Measurements from ENCODE around the gene FBN1. TPM values are rescaled to one million over a fixed set of nuclear protein-coding genes. Genes with fewer than 3 reads are reported as not detected.

FBN1 gene
- total and polyA plus RNA-seq, 2 of the 13 experiments (the other 11 are each of a cell fraction or from before 2014, with no cell fraction given): 1.5 to 3.0 TPM

DNA sequence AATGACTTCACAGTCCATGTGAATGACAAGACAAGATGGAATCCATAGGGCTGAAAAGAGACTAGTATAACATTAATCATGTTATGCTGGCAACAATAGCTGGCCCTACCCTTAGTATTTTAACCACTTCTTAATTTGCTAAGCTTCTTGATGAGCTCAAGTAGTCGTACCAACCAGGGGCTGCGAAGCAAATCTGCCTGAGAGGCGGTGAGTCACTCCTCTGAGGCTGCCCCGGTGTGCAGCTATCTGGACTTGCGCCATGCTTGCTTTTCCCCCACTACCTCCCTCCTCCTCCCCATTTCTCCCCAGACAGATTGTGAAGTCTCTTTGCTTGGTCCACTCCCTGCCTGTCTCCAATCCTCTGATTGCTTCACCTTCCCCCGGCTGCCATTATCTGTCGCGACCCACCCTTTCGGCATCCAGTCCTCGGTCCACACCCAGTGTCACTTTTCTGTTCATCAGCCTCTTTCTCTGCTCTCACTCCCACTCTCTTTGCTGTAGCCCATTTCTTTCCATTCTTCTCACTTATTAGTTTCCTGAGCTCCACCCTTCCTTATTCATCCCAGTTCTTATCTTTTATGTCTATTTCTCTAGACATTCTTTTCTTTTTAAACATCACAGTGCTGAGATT lies 271.6 kb downstream of the FBN1 start:
- BruUV-seq (replicated peaks): no TSS peak
- Histone ChIP-seq H3K4me1 (ENCODE audit: insufficient read depth, low read length) (no peaks in the 10 kb centered on the region), H3K9me3 (ENCODE audit: low read length) (no peaks in the 10 kb centered on the region), H2AFZ (ENCODE audit: low read length) (no peak overlapping the region), H3K27ac (ENCODE audit: extremely low read length, insufficient read depth, low read length) (no peak overlapping the region), H3K79me2 (ENCODE audit: insufficient read depth, low read length) (no peaks in the 10 kb centered on the region), H4K20me1 (ENCODE audit: insufficient read depth, low read length) (no peaks in the 10 kb centered on the region), H3K4me3 (replicated peaks in 1 of 3; ENCODE audit: insufficient read depth in 1 of 3, low read depth in 2 of 3, low read length in 3 of 3) (no peak overlapping the region), H3K27me3 (ENCODE audit: control insufficient read depth in 1 of 2, insufficient read depth in 2 of 2, low read length in 2 of 2) (no peaks in the 10 kb centered on the region; a peak in 1 of 5 replicates), H3K36me3 (replicated peaks in 1 of 2; ENCODE audit: control insufficient read depth in 1 of 2, insufficient read depth in 2 of 2, low read length in 2 of 2) (no peaks in the 10 kb centered on the region), H3K9ac (ENCODE audit: insufficient read depth, low read depth, low read length) (no peak overlapping the region), H3K4me2 (ENCODE audit: low read depth, low read length) (no peak overlapping the region)
- no peak for DNase-seq (ENCODE audit: low spot score)
- intact Hi-C loops (cut with micrococcal nuclease; ENCODE audit: unreplicated experiment) (no loop called here), in situ Hi-C loops (cut with HindIII; ENCODE audit: extremely low pct_ligation_motif_present, low pct_unique_long_range_greater_than_20kb) (loop anchor here (25.0 kb wide), 1 partner anchor 463 kb away; no protein-coding TSS in a partner anchor)
- FAIRE-seq: no peak
- POLR2A ChIA-PET: no interaction called here
- WGBS (ENCODE audit: low lambda C conversion rate): 62% methylated on average over 10 of the region's 10 CpGs
- CTCF ChIA-PET (ENCODE audit: low intra/inter-chr PET ratio, low total read pairs): no interaction called here
- no peak for ATAC-seq
- TF ChIP-seq GATA4 (IDR thresholded peaks at IDR 0.05; ENCODE audit: borderline replicate concordance, low read depth) (no peak), ISX (CRISPR knock-in tag; conservative IDR thresholded peaks at IDR 0.05) (no peak), CSRNP1 (CRISPR knock-in tag; IDR thresholded peaks at IDR 0.05) (no peak), SUZ12 (IDR thresholded peaks at IDR 0.05; ENCODE audit: low read depth, low read length) (no peak), HDAC6 (IDR thresholded peaks at IDR 0.05; ENCODE audit: low read depth, low read length) (no peak), ZNF446 (CRISPR knock-in tag; IDR thresholded peaks at IDR 0.05) (no peak), MTF2 (CRISPR knock-in tag; IDR thresholded peaks at IDR 0.05; ENCODE audit: borderline replicate concordance) (no peak)

- FAIRE-seq (no peak), DNase-seq (ENCODE audit: low spot score) (no peak), ATAC-seq (no peak)
- H2AFZ ChIP-seq (ENCODE audit: low read length): no peak overlapping the region
- H3K9me3 ChIP-seq (ENCODE audit: low read length): no peaks in the 10 kb centered on the region
- intact Hi-C loops (cut with micrococcal nuclease; ENCODE audit: unreplicated experiment) (no loop called here), in situ Hi-C loops (cut with HindIII; ENCODE audit: extremely low pct_ligation_motif_present, low pct_unique_long_range_greater_than_20kb) (loop anchor here (25.0 kb wide), 1 partner anchor 465 kb away; no protein-coding TSS in a partner anchor)
- no peaks in the 10 kb centered on the region for H3K4me1 ChIP-seq (ENCODE audit: insufficient read depth, low read length)
- H3K4me2 ChIP-seq (ENCODE audit: low read depth, low read length): no peak overlapping the region
- H3K36me3 ChIP-seq (replicated peaks in 1 of 2; ENCODE audit: control insufficient read depth in 1 of 2, insufficient read depth in 2 of 2, low read length in 2 of 2): no peaks in the 10 kb centered on the region
- H3K9ac ChIP-seq (ENCODE audit: insufficient read depth, low read depth, low read length): no peak overlapping the region
- ChIA-PET CTCF (ENCODE audit: low intra/inter-chr PET ratio, low total read pairs) (no interaction called here), POLR2A (no interaction called here)
- no peak overlapping the region for H3K4me3 ChIP-seq (replicated peaks in 1 of 3; ENCODE audit: insufficient read depth in 1 of 3, low read depth in 2 of 3, low read length in 3 of 3)
- no peaks in the 10 kb centered on the region for H4K20me1 ChIP-seq (ENCODE audit: insufficient read depth, low read length)
- no TSS peak for BruUV-seq (replicated peaks)
- no peaks in the 10 kb centered on the region for H3K79me2 ChIP-seq (ENCODE audit: insufficient read depth, low read length)
- no peaks in the 10 kb centered on the region; a peak in 1 of 5 replicates for H3K27me3 ChIP-seq (ENCODE audit: control insufficient read depth in 1 of 2, insufficient read depth in 2 of 2, low read length in 2 of 2)
- no peak overlapping the region for H3K27ac ChIP-seq (ENCODE audit: extremely low read length, insufficient read depth, low read length)
- WGBS (ENCODE audit: low lambda C conversion rate): 0% methylated on average over 2 of the region's 2 CpGs
- TF ChIP-seq GATA4 (IDR thresholded peaks at IDR 0.05; ENCODE audit: borderline replicate concordance, low read depth) (no peak), ZNF484 (CRISPR knock-in tag; IDR thresholded peaks at IDR 0.05; ENCODE audit: borderline replicate concordance, low read depth) (no peak)
- TF ChIP-seq, protein P1, sequence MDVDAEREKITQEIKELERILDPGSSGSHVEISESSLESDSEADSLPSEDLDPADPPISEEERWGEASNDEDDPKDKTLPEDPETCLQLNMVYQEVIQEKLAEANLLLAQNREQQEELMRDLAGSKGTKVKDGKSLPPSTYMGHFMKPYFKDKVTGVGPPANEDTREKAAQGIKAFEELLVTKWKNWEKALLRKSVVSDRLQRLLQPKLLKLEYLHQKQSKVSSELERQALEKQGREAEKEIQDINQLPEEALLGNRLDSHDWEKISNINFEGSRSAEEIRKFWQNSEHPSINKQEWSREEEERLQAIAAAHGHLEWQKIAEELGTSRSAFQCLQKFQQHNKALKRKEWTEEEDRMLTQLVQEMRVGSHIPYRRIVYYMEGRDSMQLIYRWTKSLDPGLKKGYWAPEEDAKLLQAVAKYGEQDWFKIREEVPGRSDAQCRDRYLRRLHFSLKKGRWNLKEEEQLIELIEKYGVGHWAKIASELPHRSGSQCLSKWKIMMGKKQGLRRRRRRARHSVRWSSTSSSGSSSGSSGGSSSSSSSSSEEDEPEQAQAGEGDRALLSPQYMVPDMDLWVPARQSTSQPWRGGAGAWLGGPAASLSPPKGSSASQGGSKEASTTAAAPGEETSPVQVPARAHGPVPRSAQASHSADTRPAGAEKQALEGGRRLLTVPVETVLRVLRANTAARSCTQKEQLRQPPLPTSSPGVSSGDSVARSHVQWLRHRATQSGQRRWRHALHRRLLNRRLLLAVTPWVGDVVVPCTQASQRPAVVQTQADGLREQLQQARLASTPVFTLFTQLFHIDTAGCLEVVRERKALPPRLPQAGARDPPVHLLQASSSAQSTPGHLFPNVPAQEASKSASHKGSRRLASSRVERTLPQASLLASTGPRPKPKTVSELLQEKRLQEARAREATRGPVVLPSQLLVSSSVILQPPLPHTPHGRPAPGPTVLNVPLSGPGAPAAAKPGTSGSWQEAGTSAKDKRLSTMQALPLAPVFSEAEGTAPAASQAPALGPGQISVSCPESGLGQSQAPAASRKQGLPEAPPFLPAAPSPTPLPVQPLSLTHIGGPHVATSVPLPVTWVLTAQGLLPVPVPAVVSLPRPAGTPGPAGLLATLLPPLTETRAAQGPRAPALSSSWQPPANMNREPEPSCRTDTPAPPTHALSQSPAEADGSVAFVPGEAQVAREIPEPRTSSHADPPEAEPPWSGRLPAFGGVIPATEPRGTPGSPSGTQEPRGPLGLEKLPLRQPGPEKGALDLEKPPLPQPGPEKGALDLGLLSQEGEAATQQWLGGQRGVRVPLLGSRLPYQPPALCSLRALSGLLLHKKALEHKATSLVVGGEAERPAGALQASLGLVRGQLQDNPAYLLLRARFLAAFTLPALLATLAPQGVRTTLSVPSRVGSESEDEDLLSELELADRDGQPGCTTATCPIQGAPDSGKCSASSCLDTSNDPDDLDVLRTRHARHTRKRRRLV (CRISPR knock-in tag; IDR thresholded peaks at IDR 0.05): no peak
These were observed 273.5 kb downstream of the FBN1 start for GRCh38 chr15:48371961-48372360.
